GM23338 (cell line): ENCODE data around the gene KCTD17. TPM values are rescaled to one million over a fixed set of nuclear protein-coding genes. Genes with fewer than 3 reads are reported as not detected.
A peak's percentile ranks its signal among the peaks of the same experiment; 100 is the strongest.

Experiments
- ATAC-seq: fragments of 200-7000 bp; cut with Tn5 transposase; 3 replicates; pipeline ENCODE4 v1.9.1; 2020
- DNase-seq: peaks from one replicate; pipeline ENCODE4 v3.0.0-alpha.2; 2015; ENCODE audit warnings: low spot score
- H2AFZ ChIP-seq: fragments of 200-600 bp; sonication (generic); 2 replicates; pipeline ENCODE4 v1.8.0; 2016; ENCODE audit warnings: antibody characterized with exemption, mild to moderate bottlenecking, moderate library complexity
- H3F3A ChIP-seq: fragments of 200-600 bp; sonication (generic); replicated peaks from 2 replicates; pipeline ENCODE4 v1.8.0; 2017; ENCODE audit warnings: antibody characterized with exemption, mixed run types, low read depth
- H3K27ac ChIP-seq: fragments of 200-600 bp; sonication (generic); 2 replicates; pipeline ENCODE4 v1.6.1; 2016; ENCODE audit warnings: low read depth
- H3K27me3 ChIP-seq: fragments of 200-600 bp; sonication (generic); 2 replicates; pipeline ENCODE4 v1.8.0; 2016; ENCODE audit warnings: mild to moderate bottlenecking, mixed run types, moderate library complexity; ENCODE audit not compliant: insufficient read depth
- H3K36me3 ChIP-seq: fragments of 200-600 bp; sonication (generic); 2 replicates; pipeline ENCODE4 v1.8.0; 2016; ENCODE audit warnings: mild to moderate bottlenecking; ENCODE audit not compliant: insufficient read depth
- H3K4me1 ChIP-seq: fragments of 200-600 bp; sonication (generic); 2 replicates; pipeline ENCODE4 v1.8.0; 2016; ENCODE audit warnings: mild to moderate bottlenecking, moderate library complexity; ENCODE audit not compliant: insufficient read depth
- H3K4me2 ChIP-seq: fragments of 200-600 bp; sonication (generic); 2 replicates; pipeline ENCODE4 v1.7.1; 2017; ENCODE audit warnings: mixed run types
- H3K4me3 ChIP-seq: fragments of 200-600 bp; sonication (generic); 2 replicates; pipeline ENCODE4 v1.6.1; 2016; ENCODE audit warnings: mixed run types
- H3K79me2 ChIP-seq: fragments of 200-600 bp; sonication (generic); replicated peaks from 2 replicates; pipeline ENCODE4 v1.8.0; 2017; ENCODE audit warnings: mild to moderate bottlenecking; ENCODE audit not compliant: insufficient read depth
- H3K9me2 ChIP-seq: fragments of 200-600 bp; sonication (generic); 2 replicates; pipeline ENCODE4 v1.8.0; 2017; ENCODE audit not compliant: insufficient read depth
- H4K20me1 ChIP-seq: fragments of 200-600 bp; sonication (generic); replicated peaks from 2 replicates; pipeline ENCODE4 v1.8.0; 2017; ENCODE audit warnings: mild to moderate bottlenecking; ENCODE audit not compliant: insufficient read depth
- H3K27ac Mint-ChIP-seq: 2 replicates; pipeline ENCODE4 v1.8.0; 2020; ENCODE audit warnings: inconsistent platforms, mild to moderate bottlenecking, moderate library complexity, mixed read lengths
- H3K27me3 Mint-ChIP-seq: 3 replicates; pipeline ENCODE4 v1.8.0; 2022; ENCODE audit warnings: low read depth, mild to moderate bottlenecking, moderate library complexity, mixed read lengths, inconsistent platforms; ENCODE audit not compliant: insufficient read depth, poor library complexity
- H3K36me3 Mint-ChIP-seq: 3 replicates; pipeline ENCODE4 v1.8.0; 2021; ENCODE audit warnings: low read depth, mild to moderate bottlenecking, inconsistent platforms, moderate library complexity, mixed read lengths
- H3K4me1 Mint-ChIP-seq: 3 replicates; pipeline ENCODE4 v1.8.0; 2020; ENCODE audit warnings: mild to moderate bottlenecking, inconsistent platforms, mixed read lengths
- H3K4me3 Mint-ChIP-seq: 3 replicates; pipeline ENCODE4 v1.8.0; 2021; ENCODE audit warnings: moderate library complexity, mild to moderate bottlenecking, inconsistent platforms, mixed read lengths
- H3K9me3 Mint-ChIP-seq: 3 replicates; pipeline ENCODE4 v1.8.0; 2020; ENCODE audit warnings: moderate library complexity, mild to moderate bottlenecking, inconsistent platforms, mixed read lengths
- CREB1 ChIP-seq: fragments of 250-450 bp; sonication (Bioruptor Pico); IDR thresholded peaks from 2 replicates; pipeline ENCODE4 v1.5.0; 2020; ENCODE audit warnings: low read depth, mild to moderate bottlenecking, moderate library complexity
- CTCF ChIP-seq, 2 experiments: fragments of 200-600 bp in 1 of 2; sonication (generic) in 1 of 2; conservative IDR thresholded peaks; 2 replicates each; pipeline versions ENCODE4 v1.5.1 to v1.6.1; 2016 to 2017; ENCODE audit warnings: antibody characterized with exemption in 2 of 2, low read depth in 2 of 2, mild to moderate bottlenecking in 2 of 2, moderate library complexity in 1 of 2
- EZH2 ChIP-seq: fragments of 200-600 bp; sonication (generic); IDR thresholded peaks from one replicate; pipeline ENCODE4 v1.8.0; 2017; ENCODE audit warnings: antibody characterized with exemption, mild to moderate bottlenecking, low read depth; ENCODE audit not compliant: unreplicated experiment
- JUNB ChIP-seq: IDR thresholded peaks from one replicate; pipeline ENCODE4 v1.6.1; 2016; ENCODE audit warnings: antibody characterized with exemption; ENCODE audit not compliant: unreplicated experiment
- NANOG ChIP-seq: IDR thresholded peaks from 2 replicates; pipeline ENCODE4 v1.6.1; 2016; ENCODE audit warnings: antibody characterized with exemption, borderline replicate concordance
- POLR2AphosphoS5 ChIP-seq: IDR thresholded peaks from 2 replicates; pipeline ENCODE4 v1.6.1; 2016; ENCODE audit warnings: antibody characterized with exemption, low read depth
- REST ChIP-seq: IDR thresholded peaks from one replicate; pipeline ENCODE4 v1.6.1; 2018; ENCODE audit warnings: antibody characterized with exemption; ENCODE audit not compliant: unreplicated experiment
- STAT1 ChIP-seq: IDR thresholded peaks from one replicate; pipeline ENCODE4 v1.6.1; 2016; ENCODE audit warnings: antibody characterized with exemption; ENCODE audit not compliant: unreplicated experiment
- ZNF331 ChIP-seq: fragments of 250-450 bp; sonication (Bioruptor Pico); IDR thresholded peaks from 2 replicates; pipeline ENCODE4 v1.5.0; 2020; ENCODE audit warnings: low read depth, mild to moderate bottlenecking, moderate library complexity
- polyA plus RNA-seq: library from polyadenylated mRNA; unstranded; fragments of >200 nt; fragmentation: Nextera tagmentation; extraction: Ambion mirVana; gene quantifications from 2 replicates; pipeline ENCODE4 v1.2.1, GENCODE V29; 2016
- total RNA-seq: library from RNA; depleted of rRNA; stranded (reverse); fragments of >200 nt; shearing (Covaris generic); gene quantifications from 2 replicates; pipeline ENCODE4 v1.2.3, GENCODE V29; 2014

KCTD17 gene
- total and polyA plus RNA-seq, 2 experiments from 2014 or later: 25.1 to 35.0 TPM

GRCh38 chr22:37075822-37076433 is 24.4 kb downstream of the KCTD17 start:
- Histone ChIP-seq H3K27ac (no peak overlapping the region), H3K9me2 (0 out of 2 replicates have a peak, but pooled peaks cover 8% of the 10 kb centered on the region), H3K79me2 (no peaks in the 10 kb centered on the region), H3K36me3 (no peaks in the 10 kb centered on the region), H3K4me3 (no peak overlapping the region), H4K20me1 (no peaks in the 10 kb centered on the region), H3K4me2 (no peak overlapping the region), H3K27me3 (peaks cover 41% of the 10 kb centered on the region), H3K4me1 (peaks cover 3% of the 10 kb centered on the region; the same call in 1 of the 2 replicates), H2AFZ (no peak overlapping the region), H3F3A (0 out of 2 replicates have a peak, but pooled peaks cover 3% of the 10 kb centered on the region)
- H3K27me3 Mint-ChIP-seq: peaks cover 38% of the 10 kb centered on the region
- no peak overlapping the region for H3K27ac Mint-ChIP-seq
- H3K4me1 Mint-ChIP-seq: peaks cover 4% of the 10 kb centered on the region
- no peaks in the 10 kb centered on the region for H3K9me3 Mint-ChIP-seq
- no peak for ATAC-seq
- DNase-seq: no peak
- H3K36me3 Mint-ChIP-seq: no peaks in the 10 kb centered on the region
- TF ChIP-seq NANOG: no peak
- no peak for TF ChIP-seq EZH2
- no peak for TF ChIP-seq CREB1 (CRISPR knock-in tag)
- no peak for TF ChIP-seq POLR2AphosphoS5
- TF ChIP-seq CTCF (conservative IDR thresholded peaks at IDR 0.05; ENCODE audit: low read depth in 2 of 2): no peak
- TF ChIP-seq JUNB: no peak
- TF ChIP-seq REST: no peak
- no peak for TF ChIP-seq ZNF331 (CRISPR knock-in tag)
- no peak for TF ChIP-seq STAT1
- no peak overlapping the region for H3K4me3 Mint-ChIP-seq

- H4K20me1 ChIP-seq: no peaks in the 10 kb centered on the region
- H3F3A ChIP-seq: 0 out of 2 replicates have a peak, but pooled peaks cover 3% of the 10 kb centered on the region
- Mint-ChIP-seq H3K27ac (no peak overlapping the region), H3K4me3 (no peak overlapping the region), H3K4me1 (peaks cover 4% of the 10 kb centered on the region), H3K27me3 (peaks cover 38% of the 10 kb centered on the region), H3K36me3 (no peaks in the 10 kb centered on the region), H3K9me3 (no peaks in the 10 kb centered on the region)
- TF ChIP-seq STAT1 (no peak), CTCF (conservative IDR thresholded peaks at IDR 0.05; ENCODE audit: low read depth in 2 of 2) (peak; percentile 91 to 98)
- peaks cover 3% of the 10 kb centered on the region; the same call in 1 of the 2 replicates for H3K4me1 ChIP-seq
- ATAC-seq: peak; percentile 90
- H3K4me3 ChIP-seq: no peak overlapping the region
- no peaks in the 10 kb centered on the region for H3K36me3 ChIP-seq
- no peaks in the 10 kb centered on the region for H3K79me2 ChIP-seq
- peak; percentile 79 for DNase-seq
- peak overlapping the region; percentile 35; the same call in 1 of the 2 replicates for H2AFZ ChIP-seq
- H3K9me2 ChIP-seq: no peaks in the 10 kb centered on the region
- no peak overlapping the region for H3K4me2 ChIP-seq
- H3K27ac ChIP-seq: no peak overlapping the region
- H3K27me3 ChIP-seq: peaks cover 27% of the 10 kb centered on the region; the same call in 1 of the 2 replicates
Observed at GRCh38 chr22:37077802-37078448, 26.4 kb downstream of the KCTD17 start.
